Peyer's patch (tissue), 4 donors: ENCODE data around the gene LNX2.

ENCODE experiments used
- CTCF ChIP-seq, 6 experiments: fragments of 450-650 bp in 4 of 6; fragments of 200-600 bp in 2 of 6; sonication (generic) in 1 of 6; IDR thresholded peaks; one replicate each; pipeline ENCODE4 v1.5.1; 2017 to 2019; ENCODE audit warnings: antibody characterized with exemption in 6 of 6, mild to moderate bottlenecking in 3 of 6, moderate library complexity in 1 of 6
- POLR2A ChIP-seq, 2 donors: fragments of 450-650 bp; IDR thresholded peaks; one replicate each; pipeline ENCODE4 v1.5.1; 2017; ENCODE audit warnings: antibody characterized with exemption in 2 of 2, mild to moderate bottlenecking in 2 of 2, moderate library complexity in 2 of 2

GRCh38 chr13:27556109-27556508, 64.2 kb downstream of the LNX2 start:
- TF ChIP-seq POLR2A (IDR thresholded peaks at IDR 0.05): no peak
- TF ChIP-seq CTCF (IDR thresholded peaks at IDR 0.05): no peak
